GM10266 (cell line): ENCODE data around the gene HIRIP3.

Experiments
- DNase-seq: peaks from one replicate; pipeline ENCODE4 v3.0.0; 2012; ENCODE audit errors: extremely low spot score
- CTCF ChIP-seq: IDR thresholded peaks from 2 replicates; pipeline ENCODE4 v1.5.1; 2012; ENCODE audit warnings: mild to moderate bottlenecking, low read depth; ENCODE audit not compliant: control insufficient read depth, insufficient read depth; ENCODE audit errors: missing control alignments

The HIRIP3 gene

GRCh38 chr16:30030841-30031413 lies 35.5 kb upstream of the HIRIP3 start, which contains the start of gene TLCD3B:
TSS of gene TLCD3B (minus strand) at chr16:30031271. CDS start at chr16:30030527, 744 bp downstream.
- DNase-seq, result no peak
- no peak for TF ChIP-seq CTCF

GRCh38 chr16:30030011-30030685 lies 34.7 kb upstream of the HIRIP3 start:
- TF ChIP-seq CTCF, result no peak

GRCh38 chr16:30028438-30029076 lies 33.1 kb upstream of the HIRIP3 start:
- DNase-seq, result no peak

More at GRCh38 chr16:30030011-30030685, 34.7 kb upstream of the HIRIP3 start:
- DNase-seq, result no peak

GRCh38 chr16:30027588-30028437 lies 32.4 kb upstream of the HIRIP3 start:
- no peak for DNase-seq
- no peak for TF ChIP-seq CTCF

More at GRCh38 chr16:30028438-30029076, 33.1 kb upstream of the HIRIP3 start:
- no peak for TF ChIP-seq CTCF

GRCh38 chr16:30026449-30026848 lies 31.0 kb upstream of the HIRIP3 start:
- TF ChIP-seq CTCF, result no peak
- DNase-seq, result no peak

GRCh38 chr16:30025574-30025973 lies 30.2 kb upstream of the HIRIP3 start:
- TF ChIP-seq CTCF, result no peak
- DNase-seq, result no peak
